NCI-H2227 (cell line): ENCODE data around the gene KCNJ10.
"Not testable (repeated sequence)": the region's sequence is repeated elsewhere in the genome, so short reads cannot be mapped to it uniquely, and the experiment has no call there.

Experiments used
- DNase-seq: peaks from one replicate; lab custom pipeline; 2025; ENCODE audit not compliant: unreplicated experiment; lab: John Stamatoyannopoulos, UW

Gene KCNJ10

DNA sequence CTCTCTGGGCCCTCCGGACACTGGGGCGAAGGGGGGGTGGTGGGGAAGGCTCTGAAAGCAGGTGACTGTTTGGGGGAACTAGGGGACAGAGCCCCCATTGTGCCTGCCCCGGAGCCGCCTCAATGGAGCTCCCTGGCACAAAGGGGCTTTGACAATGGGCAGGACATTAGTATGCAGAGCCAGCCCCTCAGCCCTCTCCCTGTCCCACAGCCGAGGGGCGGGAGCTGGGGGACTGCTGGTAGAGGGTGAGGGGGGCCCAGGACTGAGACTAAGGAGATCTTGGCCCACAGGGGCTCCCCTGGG, 7.8 kb downstream of the KCNJ10 start:
- DNase-seq: no peak

DNA sequence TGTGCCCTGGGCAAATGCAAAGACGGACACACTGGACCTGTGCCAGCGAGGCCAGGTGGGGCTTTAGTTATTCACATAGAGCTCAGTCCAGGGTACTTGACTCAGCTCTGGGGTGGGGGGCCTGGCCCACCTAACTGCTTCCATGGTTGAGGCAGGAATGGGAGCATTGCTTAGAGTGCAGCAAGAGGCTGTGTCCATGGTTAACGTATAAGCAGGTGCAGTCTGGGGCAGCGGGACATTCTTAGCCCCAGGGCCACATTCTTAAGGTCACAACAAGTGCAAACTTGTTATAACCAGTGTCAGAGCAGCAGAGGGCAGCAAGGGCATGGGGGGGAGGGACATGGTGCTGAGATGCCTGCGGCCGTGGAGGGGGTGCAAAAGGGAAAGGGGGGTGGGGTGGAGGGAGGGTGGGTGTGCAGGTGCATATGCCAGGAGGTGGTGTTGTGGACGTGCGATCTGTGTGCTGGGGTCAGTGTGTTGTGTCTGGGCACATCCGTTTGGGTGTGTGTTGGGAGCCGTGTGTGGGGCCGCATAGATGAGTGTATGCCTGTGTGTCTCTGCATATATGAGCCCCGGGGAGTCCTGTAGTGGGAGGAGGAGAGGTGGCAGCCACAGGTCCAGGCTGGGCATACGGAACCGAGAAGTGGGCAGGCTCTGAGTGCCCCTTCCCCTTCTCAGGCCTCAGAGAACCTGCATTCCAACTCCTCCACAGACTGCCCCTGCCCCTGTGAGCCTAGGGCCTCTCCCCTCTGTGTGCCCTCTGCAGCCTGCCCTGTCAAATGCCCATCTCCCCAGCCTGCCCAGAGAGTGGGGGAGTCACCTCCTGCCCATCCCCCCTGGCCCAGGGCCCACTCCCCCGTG, 8.4 kb downstream of the KCNJ10 start:
- DNase-seq: no peak

DNA sequence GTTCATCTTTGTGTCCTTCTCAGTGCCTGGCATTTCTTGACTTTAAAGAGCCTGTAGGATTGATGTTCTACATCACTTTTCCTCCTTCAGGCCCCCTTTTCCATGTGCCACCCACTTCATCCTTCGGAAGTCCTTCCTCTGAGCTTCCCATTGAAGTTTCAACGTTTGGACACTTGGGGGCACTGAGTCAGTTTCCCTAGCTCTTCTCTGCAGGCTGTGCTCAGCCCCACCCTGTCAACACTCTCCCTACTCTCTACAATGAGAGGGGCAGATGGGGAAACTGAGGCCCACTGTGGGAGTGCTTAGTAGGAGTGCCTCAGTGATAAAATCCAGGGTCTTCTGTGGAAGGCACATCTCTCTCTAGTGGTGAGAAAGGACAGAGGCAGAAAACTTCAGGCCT, 11.9 kb downstream of the KCNJ10 start:
- DNase-seq: no peak

DNA sequence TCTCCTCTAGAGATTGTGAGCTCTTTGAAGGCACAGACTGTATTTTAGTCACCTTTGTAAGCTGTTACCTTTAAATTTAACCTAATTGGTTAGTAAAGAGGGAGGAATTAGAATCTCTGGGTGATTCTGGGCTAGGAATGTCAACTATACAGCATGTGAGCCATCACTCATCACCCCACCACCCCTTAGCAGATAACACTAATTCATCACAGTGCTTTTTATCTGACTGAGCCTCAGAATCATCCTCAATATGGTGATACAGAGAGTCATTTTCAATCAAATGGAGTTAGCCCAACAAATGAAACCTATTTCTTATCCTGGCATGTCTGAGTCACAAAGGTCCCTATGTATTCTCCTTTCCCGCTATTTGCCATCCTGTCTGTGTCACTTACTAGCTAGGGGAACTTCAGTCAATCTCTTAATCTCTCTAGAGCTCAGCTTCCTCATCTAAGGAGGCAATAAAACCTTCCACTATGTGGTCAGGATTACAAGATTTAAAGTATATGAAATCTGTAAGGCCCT, 13.3 kb downstream of the KCNJ10 start:
- DNase-seq: no peak

DNA sequence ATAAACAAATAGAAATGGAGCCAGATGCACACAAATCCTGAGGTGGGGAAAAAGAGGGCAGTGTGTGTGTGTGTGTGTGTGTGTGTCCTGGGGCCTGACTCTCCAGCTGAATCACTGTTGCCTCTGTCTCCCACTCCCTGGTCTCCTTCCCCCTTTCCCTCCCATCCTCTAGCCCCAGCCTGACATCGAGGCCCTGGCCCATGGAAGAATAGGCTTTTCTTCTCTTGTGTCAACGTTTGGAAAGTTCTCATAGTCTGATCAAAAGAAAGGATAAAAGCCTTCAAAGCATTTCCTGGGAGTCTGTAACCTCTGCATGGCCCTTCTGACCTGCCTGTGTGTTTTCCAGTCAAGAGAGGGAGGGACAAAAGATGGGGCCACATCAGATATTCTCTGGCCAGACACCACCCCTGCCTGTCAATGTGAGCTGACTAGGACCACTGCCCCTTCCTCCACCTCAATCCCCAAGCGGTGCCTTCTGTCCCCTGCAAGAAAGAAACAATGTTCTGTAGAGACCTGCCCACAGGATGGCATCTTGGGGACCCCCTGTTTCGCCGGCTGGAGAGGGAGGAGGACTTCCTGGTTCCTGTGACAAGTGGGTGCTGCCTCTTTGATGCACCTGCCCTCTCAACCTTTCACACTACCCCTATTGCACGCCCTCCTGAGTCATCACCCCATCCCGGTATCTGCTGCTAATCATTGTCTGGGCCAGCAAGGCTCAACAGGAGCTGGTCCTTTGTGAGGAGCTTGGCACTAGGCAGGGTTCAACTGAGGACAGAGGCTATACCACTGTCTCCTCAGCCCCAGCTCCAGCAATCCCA, 16.2 kb downstream of the KCNJ10 start:
- DNase-seq: no peak

DNA sequence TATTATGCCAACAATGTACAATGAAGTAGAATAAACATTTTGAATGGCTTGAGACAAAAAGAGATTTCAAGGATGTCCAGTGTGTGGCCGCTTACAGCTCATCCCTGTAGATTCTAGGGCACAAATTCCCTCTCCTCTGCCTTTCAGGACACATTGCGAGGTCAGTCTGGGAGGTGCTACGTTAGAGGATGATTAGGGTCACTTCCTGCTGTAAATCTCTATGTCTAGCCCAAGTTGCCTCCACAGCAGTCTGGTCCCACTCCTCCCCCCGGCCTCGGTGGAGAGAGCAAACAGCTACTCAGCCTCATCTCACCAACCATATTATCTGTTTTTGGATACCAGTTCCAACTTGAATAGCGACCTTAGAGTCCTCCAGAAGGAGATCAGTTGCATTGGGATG, 17.0 kb downstream of the KCNJ10 start:
- DNase-seq: no peak

DNA sequence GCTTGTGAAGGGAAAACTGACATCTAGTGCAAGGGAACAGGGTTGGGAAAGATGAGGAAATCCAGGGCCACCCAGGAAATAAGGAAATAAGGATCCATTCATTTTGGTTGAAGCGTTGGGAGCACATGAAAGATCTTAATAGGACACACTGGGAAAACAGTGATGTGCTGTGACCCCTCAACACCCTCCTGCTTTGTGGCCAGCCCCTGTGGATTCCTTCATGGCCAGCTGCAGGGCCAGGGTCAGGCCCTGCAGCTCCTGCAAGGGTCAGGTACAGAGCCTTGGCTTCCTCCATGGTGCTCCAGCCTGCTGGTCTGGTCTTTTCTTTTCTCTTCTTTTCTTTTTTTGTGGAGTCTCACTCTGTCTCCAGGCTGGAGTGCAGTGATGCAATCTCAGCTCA, 19.3 kb downstream of the KCNJ10 start:
- DNase-seq: no peak

DNA sequence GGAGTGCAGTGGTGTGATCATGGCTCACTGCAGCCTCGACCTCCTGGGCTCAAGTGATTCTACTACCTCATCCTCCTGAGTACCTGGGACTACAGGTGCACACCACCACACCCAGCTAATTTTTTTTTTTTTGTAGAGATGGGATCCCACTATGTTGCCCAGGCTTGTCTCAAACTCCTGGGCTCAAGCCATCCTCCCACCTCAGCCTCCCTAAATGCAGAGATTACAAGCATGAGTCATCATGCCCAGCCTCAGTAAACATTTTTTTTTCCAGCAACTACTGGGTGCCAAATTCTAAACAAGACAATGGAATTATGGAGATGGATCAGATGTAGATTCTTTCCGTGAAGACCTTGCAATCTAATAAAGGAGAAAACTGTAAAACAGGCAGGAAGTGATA, 19.8 kb downstream of the KCNJ10 start:
- not testable (repeated sequence) for DNase-seq

DNA sequence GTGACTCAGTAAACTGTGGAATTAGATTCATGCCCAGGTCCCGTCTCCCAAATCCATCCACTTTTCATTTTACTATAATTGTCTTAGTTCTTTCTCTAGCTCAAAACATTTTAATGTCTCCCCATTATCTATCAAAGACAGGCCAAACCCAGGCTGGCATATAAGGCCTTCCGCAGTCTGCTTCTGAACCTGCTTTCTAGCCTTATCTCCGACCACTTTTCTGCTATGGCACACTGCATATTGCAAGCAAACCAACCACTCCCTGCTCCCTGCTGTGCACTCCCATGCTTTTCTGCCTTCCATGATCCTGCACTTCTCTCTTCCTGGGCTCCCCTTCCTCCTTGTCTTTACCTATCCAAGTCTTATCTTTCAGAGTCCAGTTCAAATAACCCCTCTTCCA, 20.9 kb downstream of the KCNJ10 start:
- DNase-seq: no peak

DNA sequence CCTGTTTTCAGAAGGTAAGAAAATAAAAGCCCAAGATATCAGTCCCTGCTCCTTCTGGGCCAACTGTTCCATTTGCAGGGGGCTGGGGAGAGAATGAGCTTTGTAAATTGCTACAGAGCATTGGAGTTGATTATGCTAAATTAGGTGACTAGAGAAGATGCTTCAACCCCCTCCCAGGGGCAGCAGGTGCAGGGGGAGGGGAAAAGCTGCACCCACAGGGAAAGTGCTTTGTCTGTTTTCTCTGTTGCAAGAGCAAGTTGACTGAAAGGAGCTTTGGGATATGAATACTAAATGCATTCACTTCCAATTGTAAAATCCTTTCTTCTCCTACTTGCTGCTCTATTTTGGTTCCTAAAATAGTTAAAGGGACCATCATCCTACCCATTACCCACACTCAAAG, 21.6 kb downstream of the KCNJ10 start:
- peak; percentile 32 for DNase-seq

DNA sequence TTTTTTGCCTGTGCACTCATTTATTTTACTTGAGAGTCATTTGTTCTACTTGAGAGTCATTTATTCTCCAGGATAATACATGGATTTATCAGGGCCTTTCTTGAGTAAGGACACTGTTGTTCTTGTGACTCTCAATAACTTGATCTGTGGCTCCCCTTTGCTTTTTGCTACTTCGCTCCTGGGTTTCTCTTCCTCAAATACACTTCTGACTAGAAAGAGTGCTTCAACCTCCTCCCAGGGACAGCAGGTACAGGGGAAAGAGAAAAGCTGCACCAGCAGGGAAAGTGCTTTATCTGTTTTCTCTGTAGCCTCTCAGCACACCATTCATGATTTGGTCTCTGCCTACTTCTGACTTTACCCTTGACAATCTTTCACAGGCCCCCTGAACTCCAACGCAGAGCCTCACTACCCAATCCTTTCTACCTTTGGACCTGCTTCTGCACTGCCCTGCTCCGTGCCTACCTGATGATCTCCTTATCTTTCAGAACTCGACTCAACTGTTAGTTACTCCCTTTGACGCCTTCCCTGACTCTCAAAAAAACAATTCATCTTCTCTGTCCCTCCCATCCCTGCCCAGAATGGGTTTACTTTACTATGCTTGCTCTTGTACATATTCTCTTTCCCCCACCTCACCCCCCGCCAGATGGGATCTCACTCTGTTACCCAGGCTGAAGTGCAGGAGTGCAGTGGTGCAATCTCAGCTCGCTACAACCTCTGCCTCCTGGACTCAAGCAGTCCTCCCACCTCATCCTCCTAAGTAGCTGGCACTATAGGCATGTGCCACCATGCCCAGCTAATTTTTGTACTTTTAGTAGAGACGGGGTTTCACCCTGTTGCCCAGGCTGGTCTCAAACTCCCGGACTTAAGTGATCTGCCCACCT, 22.6 kb downstream of the KCNJ10 start:
- no peak for DNase-seq

DNA sequence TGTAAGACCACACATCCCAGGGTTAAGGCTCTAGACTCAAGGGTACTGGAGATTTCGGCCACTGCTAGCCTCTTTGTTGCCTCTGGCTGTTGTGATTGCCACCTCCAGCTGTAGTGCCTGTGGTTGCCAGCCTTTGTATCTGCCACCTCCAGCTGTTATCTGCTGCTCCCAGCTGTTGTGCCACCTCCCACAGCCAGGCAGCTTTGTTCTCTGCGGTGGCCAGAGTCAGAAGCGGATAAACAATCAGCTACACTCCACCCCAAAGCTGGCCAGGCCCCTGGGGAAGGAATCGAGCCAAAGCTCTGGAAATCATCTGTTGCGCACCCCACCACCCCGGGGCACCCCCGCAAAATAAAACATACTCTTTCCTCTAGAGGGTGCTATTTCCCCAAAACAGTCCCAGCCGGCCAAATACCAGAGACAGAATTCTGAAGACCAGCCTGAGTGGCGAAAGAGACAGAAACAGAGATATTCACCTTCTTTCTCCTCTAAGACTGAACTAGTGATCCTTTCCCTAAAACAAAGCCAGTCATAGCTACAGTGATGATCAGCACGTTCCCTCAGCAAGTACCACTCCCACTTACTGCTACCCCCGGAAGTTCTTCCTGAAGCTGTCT, 23.4 kb downstream of the KCNJ10 start:
- peak; percentile 48 for DNase-seq

DNA sequence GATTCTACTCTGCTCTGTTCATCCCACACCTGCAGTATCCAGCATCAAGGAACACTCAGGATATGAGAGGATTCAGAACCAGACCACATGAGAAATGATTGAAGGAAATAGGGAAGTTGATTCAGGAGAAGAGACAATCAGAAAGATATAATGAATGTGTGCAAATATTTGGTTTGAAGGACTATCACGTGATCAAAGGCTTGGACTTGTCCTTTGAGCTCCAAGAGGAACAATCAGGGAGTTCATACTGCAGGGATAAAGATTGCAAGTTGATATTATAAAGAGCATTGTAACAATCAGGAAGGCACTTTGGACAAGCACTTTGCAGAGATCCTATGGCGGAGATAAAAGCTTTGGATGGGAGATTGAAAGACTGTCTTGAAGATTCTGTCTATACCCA, 24.3 kb downstream of the KCNJ10 start:
- no peak for DNase-seq

DNA sequence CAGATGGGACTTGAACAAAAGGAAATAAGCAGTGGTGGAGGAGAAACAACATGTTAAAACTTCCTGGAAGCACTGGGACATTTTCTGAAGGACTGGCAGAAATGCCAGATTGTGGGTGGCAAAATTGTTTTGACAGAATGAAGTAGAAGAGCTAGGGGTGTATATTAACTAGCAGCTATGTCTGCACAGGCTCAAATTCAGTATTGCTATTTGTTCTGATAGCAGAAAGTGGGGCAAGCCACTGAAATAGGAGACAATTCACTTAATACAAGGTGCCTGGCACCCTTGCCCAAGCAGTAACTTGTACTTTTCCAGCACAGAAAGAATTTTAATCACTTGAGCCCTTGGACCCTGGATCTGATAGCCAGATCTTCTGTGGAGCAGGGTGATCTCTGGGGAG, 26.4 kb downstream of the KCNJ10 start:
- no peak for DNase-seq

DNA sequence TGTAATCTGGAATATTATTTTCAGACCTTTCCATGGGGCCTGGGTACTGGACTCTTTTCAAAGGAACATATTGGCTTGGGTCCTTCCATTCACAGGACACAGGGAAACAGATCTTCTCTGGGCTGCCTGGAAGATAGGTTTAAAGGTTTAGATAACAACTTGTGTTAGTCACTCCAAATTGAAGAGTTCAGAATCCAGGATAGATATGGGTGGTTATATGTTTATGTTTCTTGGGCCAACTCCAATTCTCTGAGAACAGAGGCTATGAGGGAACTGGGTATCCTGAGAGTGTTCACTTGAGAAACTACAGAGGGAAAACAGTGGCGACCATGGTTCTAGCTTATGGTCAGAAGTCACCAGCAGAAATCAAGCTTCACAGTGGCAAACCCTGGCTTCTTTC, 29.5 kb downstream of the KCNJ10 start:
- DNase-seq: no peak

DNA sequence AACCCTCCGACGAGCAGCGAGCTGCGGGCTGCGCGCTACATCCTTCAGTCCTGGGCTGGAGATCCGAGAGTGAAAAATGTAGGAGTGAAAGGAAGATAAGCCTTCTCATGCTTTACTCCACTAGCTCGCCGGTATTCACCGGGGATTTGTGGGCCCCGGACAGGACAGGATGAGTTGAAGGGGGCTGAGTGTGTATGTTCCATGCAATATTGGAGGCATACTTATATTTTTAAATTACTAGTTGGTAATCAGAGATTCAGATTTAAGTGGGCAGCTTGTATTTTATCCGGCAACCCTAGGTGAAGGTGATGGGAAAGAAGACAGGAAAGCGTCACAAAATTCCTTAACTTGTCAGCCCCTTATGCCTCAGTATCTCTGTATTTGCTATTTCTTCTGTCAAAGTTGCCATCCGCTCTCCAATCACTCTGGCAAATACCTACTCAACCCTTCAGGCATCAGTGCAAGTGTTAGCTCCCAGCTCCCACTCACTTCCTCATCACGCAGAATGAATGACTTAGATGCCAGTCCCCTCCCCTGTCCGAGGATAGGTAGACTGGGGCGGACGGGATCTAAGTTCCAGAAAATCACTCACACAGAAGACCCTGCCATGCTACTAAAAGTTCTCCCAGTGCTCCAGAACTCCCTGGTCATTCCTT, 37.7 kb downstream of the KCNJ10 start:
- DNase-seq: no peak

DNA sequence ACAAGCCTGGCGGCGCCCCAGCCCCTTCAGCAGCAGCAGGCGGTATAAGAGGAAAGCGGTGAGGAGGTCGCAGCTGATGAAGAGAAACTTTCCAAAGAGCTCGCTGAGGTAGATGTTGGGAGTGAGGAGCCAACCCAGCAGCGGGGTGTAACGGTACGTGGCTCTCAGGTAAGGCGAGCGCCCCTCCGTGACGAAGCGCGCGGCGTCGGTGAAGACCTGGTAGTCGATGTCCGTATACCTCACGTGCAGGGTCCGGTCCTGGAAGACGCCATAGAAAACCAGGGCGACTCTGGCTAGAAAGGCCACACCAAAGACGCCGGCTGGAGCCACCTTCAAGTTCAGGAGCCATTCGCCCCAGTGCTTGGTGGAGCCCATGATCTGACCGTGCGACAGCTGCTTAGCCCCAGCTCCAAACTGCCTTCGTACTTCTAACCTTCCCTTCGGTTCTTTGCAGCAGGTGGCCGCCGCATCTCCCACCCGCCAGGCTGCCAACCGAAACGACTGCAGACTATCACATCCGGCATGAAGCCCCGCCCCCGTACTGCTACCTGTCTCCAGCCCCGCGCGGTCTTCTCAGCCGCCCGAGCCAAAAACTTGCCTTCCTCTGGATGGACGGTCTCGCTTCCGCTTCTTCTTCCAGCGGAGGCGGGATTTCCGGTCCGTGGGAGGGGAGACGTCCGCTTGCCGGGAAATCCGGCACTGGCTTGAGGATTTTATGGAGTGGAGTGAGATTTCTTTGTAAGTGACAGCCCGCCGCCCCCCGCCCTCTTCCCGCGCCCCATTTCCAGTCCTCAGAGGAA, 38.4 kb downstream of the KCNJ10 start, which contains the start of gene PIGM:
Gene PIGM (minus strand): TSS at position 626 of the 800 bp plus-strand sequence. CDS start 251 bp downstream, at position 375.
- DNase-seq: peak; percentile 99

DNA sequence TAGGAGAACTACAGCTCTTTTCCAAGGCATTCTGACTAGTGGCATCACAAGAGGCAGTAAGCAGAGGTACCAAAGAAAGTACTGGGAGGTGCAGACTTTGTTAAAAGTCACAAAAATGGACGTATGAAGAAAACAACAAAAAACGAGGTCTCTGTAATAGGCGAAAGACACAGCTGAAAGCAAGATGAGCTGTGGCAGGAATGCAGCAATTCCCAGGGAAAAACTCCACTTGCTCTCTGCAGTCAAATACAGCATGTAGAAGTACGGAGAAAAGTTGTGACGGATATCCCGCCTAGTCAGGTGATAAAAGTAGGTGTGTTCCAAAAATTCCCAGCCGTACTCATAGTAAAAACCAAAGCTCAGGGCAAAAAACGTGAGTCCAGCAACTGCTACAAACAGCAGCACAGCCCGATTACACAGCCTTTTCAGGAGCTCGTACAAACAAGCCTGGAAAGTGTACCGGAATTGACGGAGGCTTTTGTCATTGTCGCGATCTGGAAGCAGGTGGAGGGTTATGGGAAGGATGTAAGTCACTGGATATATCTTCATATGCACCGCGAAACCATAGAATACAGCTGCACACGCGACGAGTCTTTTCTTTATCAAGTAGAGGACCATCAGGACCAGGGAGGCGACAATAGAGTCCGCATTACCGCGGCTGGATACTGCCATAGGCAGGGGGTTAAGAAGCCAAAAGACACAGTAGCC, 39.1 kb downstream of the KCNJ10 start:
- peak; percentile 26 for DNase-seq

DNA sequence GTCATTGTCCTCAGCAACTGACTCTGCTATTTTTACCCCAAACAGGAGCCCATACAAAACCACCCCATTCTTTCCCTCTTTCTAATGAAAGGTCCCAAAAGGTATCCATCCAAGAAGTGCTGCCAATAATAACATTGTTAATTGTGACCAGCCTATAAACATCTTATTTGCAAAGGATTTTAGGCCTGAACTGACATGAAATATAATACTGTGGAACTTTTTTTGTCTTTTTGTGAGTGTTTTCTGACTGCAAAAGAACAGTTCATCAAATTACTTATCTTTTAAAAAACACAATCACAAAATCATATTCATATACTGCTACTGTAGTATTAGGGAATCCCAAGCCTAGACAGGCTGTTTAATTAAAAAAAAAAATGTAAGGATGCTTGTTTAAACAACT, 41.5 kb downstream of the KCNJ10 start:
- DNase-seq: no peak
